GM23338 (cell line): ENCODE measurements around the gene OR10A4. TPM values are rescaled to one million over a fixed set of nuclear protein-coding genes. Genes with fewer than 3 reads are reported as not detected.

Experiments used
- ATAC-seq: fragments of 200-7000 bp; cut with Tn5 transposase; 3 replicates; pipeline ENCODE4 v1.9.1; 2020
- DNase-seq: peaks from one replicate; pipeline ENCODE4 v3.0.0-alpha.2; 2015; ENCODE audit warnings: low spot score
- H2AFZ ChIP-seq: fragments of 200-600 bp; sonication (generic); 2 replicates; pipeline ENCODE4 v1.8.0; 2016; ENCODE audit warnings: antibody characterized with exemption, mild to moderate bottlenecking, moderate library complexity
- H3F3A ChIP-seq: fragments of 200-600 bp; sonication (generic); replicated peaks from 2 replicates; pipeline ENCODE4 v1.8.0; 2017; ENCODE audit warnings: antibody characterized with exemption, mixed run types, low read depth
- H3K27ac ChIP-seq: fragments of 200-600 bp; sonication (generic); 2 replicates; pipeline ENCODE4 v1.6.1; 2016; ENCODE audit warnings: low read depth
- H3K27me3 ChIP-seq: fragments of 200-600 bp; sonication (generic); 2 replicates; pipeline ENCODE4 v1.8.0; 2016; ENCODE audit warnings: mild to moderate bottlenecking, mixed run types, moderate library complexity; ENCODE audit not compliant: insufficient read depth
- H3K36me3 ChIP-seq: fragments of 200-600 bp; sonication (generic); 2 replicates; pipeline ENCODE4 v1.8.0; 2016; ENCODE audit warnings: mild to moderate bottlenecking; ENCODE audit not compliant: insufficient read depth
- H3K4me1 ChIP-seq: fragments of 200-600 bp; sonication (generic); 2 replicates; pipeline ENCODE4 v1.8.0; 2016; ENCODE audit warnings: mild to moderate bottlenecking, moderate library complexity; ENCODE audit not compliant: insufficient read depth
- H3K4me2 ChIP-seq: fragments of 200-600 bp; sonication (generic); 2 replicates; pipeline ENCODE4 v1.7.1; 2017; ENCODE audit warnings: mixed run types
- H3K4me3 ChIP-seq: fragments of 200-600 bp; sonication (generic); 2 replicates; pipeline ENCODE4 v1.6.1; 2016; ENCODE audit warnings: mixed run types
- H3K79me2 ChIP-seq: fragments of 200-600 bp; sonication (generic); replicated peaks from 2 replicates; pipeline ENCODE4 v1.8.0; 2017; ENCODE audit warnings: mild to moderate bottlenecking; ENCODE audit not compliant: insufficient read depth
- H3K9me2 ChIP-seq: fragments of 200-600 bp; sonication (generic); 2 replicates; pipeline ENCODE4 v1.8.0; 2017; ENCODE audit not compliant: insufficient read depth
- H4K20me1 ChIP-seq: fragments of 200-600 bp; sonication (generic); replicated peaks from 2 replicates; pipeline ENCODE4 v1.8.0; 2017; ENCODE audit warnings: mild to moderate bottlenecking; ENCODE audit not compliant: insufficient read depth
- H3K27ac Mint-ChIP-seq: 2 replicates; pipeline ENCODE4 v1.8.0; 2020; ENCODE audit warnings: inconsistent platforms, mild to moderate bottlenecking, moderate library complexity, mixed read lengths
- H3K27me3 Mint-ChIP-seq: 3 replicates; pipeline ENCODE4 v1.8.0; 2022; ENCODE audit warnings: low read depth, mild to moderate bottlenecking, moderate library complexity, mixed read lengths, inconsistent platforms; ENCODE audit not compliant: insufficient read depth, poor library complexity
- H3K36me3 Mint-ChIP-seq: 3 replicates; pipeline ENCODE4 v1.8.0; 2021; ENCODE audit warnings: low read depth, mild to moderate bottlenecking, inconsistent platforms, moderate library complexity, mixed read lengths
- H3K4me1 Mint-ChIP-seq: 3 replicates; pipeline ENCODE4 v1.8.0; 2020; ENCODE audit warnings: mild to moderate bottlenecking, inconsistent platforms, mixed read lengths
- H3K4me3 Mint-ChIP-seq: 3 replicates; pipeline ENCODE4 v1.8.0; 2021; ENCODE audit warnings: moderate library complexity, mild to moderate bottlenecking, inconsistent platforms, mixed read lengths
- H3K9me3 Mint-ChIP-seq: 3 replicates; pipeline ENCODE4 v1.8.0; 2020; ENCODE audit warnings: moderate library complexity, mild to moderate bottlenecking, inconsistent platforms, mixed read lengths
- CREB1 ChIP-seq: fragments of 250-450 bp; sonication (Bioruptor Pico); IDR thresholded peaks from 2 replicates; pipeline ENCODE4 v1.5.0; 2020; ENCODE audit warnings: low read depth, mild to moderate bottlenecking, moderate library complexity
- EZH2 ChIP-seq: fragments of 200-600 bp; sonication (generic); IDR thresholded peaks from one replicate; pipeline ENCODE4 v1.8.0; 2017; ENCODE audit warnings: antibody characterized with exemption, mild to moderate bottlenecking, low read depth; ENCODE audit not compliant: unreplicated experiment
- REST ChIP-seq: IDR thresholded peaks from one replicate; pipeline ENCODE4 v1.6.1; 2018; ENCODE audit warnings: antibody characterized with exemption; ENCODE audit not compliant: unreplicated experiment
- ZNF114 ChIP-seq: fragments of 250-450 bp; sonication (Bioruptor Pico); IDR thresholded peaks from 2 replicates; pipeline ENCODE4 v1.5.0; 2020; ENCODE audit warnings: mild to moderate bottlenecking, moderate library complexity
- ZNF331 ChIP-seq: fragments of 250-450 bp; sonication (Bioruptor Pico); IDR thresholded peaks from 2 replicates; pipeline ENCODE4 v1.5.0; 2020; ENCODE audit warnings: low read depth, mild to moderate bottlenecking, moderate library complexity
- ZNF462 ChIP-seq: fragments of 250-450 bp; sonication (Bioruptor Pico); IDR thresholded peaks from 2 replicates; pipeline ENCODE4 v1.5.0; 2020; ENCODE audit warnings: mild to moderate bottlenecking, moderate library complexity
- polyA plus RNA-seq: library from polyadenylated mRNA; unstranded; fragments of >200 nt; fragmentation: Nextera tagmentation; extraction: Ambion mirVana; gene quantifications from 2 replicates; pipeline ENCODE4 v1.2.1, GENCODE V29; 2016
- total RNA-seq: library from RNA; depleted of rRNA; stranded (reverse); fragments of >200 nt; shearing (Covaris generic); gene quantifications from 2 replicates; pipeline ENCODE4 v1.2.3, GENCODE V29; 2014

OR10A4 gene
- total and polyA plus RNA-seq, 2 experiments from 2014 or later: 0.21 TPM; not detected in 1

GRCh38 chr11:6855971-6856541 lies 20.4 kb upstream of the OR10A4 start:
- ATAC-seq: no peak

DNA sequence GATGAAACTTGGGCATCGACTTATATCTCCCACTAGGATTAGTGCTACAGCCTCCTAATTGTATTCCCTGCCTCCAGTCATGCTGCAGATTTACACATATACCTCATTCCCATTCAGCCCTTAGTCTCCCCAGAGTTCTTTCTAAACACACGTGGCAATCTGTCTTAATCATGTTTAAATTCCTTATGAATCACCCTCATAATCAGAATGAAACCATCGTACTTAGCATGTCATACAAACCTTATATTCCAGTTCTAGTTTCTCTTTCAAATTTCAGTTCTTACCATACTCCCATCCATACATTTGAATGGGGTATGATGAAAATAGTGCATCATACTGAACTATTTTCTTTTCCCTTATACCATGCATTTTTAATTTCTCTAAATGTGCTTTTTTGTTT lies 19.6 kb upstream of the OR10A4 start:
- Histone ChIP-seq H3K27me3 (no peaks in the 10 kb centered on the region), H3F3A (no peaks in the 10 kb centered on the region), H2AFZ (no peak overlapping the region), H3K27ac (no peak overlapping the region), H3K4me1 (no peaks in the 10 kb centered on the region), H3K4me2 (no peak overlapping the region), H3K9me2 (peaks cover 9% of the 10 kb centered on the region), H4K20me1 (no peaks in the 10 kb centered on the region), H3K79me2 (no peaks in the 10 kb centered on the region), H3K36me3 (no peaks in the 10 kb centered on the region), H3K4me3 (no peak overlapping the region)
- ATAC-seq (no peak), DNase-seq (no peak)
- H3K4me1 Mint-ChIP-seq: peaks cover 6% of the 10 kb centered on the region; the same call in 2 of the 3 replicates
- H3K27ac Mint-ChIP-seq: no peak overlapping the region
- peaks cover 12% of the 10 kb centered on the region for H3K36me3 Mint-ChIP-seq
- peaks cover 19% of the 10 kb centered on the region for H3K9me3 Mint-ChIP-seq
- H3K4me3 Mint-ChIP-seq: no peak overlapping the region
- no peaks in the 10 kb centered on the region for H3K27me3 Mint-ChIP-seq
- TF ChIP-seq CREB1 (CRISPR knock-in tag) (no peak), ZNF462 (CRISPR knock-in tag) (no peak)

More at GRCh38 chr11:6855971-6856541, 20.4 kb upstream of the OR10A4 start:
- no peaks in the 10 kb centered on the region for H3K79me2 ChIP-seq
- H3K4me3 Mint-ChIP-seq: no peak overlapping the region
- no peak for TF ChIP-seq ZNF114 (CRISPR knock-in tag)
- no peak for TF ChIP-seq CREB1 (CRISPR knock-in tag)
- no peak for TF ChIP-seq REST
- TF ChIP-seq ZNF331: no peak
- no peak for TF ChIP-seq EZH2
- no peaks in the 10 kb centered on the region for H4K20me1 ChIP-seq
- no peaks in the 10 kb centered on the region for H3F3A ChIP-seq
- H3K27ac Mint-ChIP-seq: no peak overlapping the region
- no peaks in the 10 kb centered on the region for H3K27me3 Mint-ChIP-seq
- no peak overlapping the region for H3K4me2 ChIP-seq
- H3K9me3 Mint-ChIP-seq: peaks cover 24% of the 10 kb centered on the region
- H3K27me3 ChIP-seq: no peaks in the 10 kb centered on the region
- peaks cover 6% of the 10 kb centered on the region; the same call in 2 of the 3 replicates for H3K4me1 Mint-ChIP-seq
- no peaks in the 10 kb centered on the region for H3K4me1 ChIP-seq
- no peak for DNase-seq
- peaks cover 12% of the 10 kb centered on the region for H3K9me2 ChIP-seq
- H2AFZ ChIP-seq: no peak overlapping the region
- no peak overlapping the region for H3K27ac ChIP-seq
- H3K36me3 ChIP-seq: no peaks in the 10 kb centered on the region
- H3K4me3 ChIP-seq: no peak overlapping the region
- H3K36me3 Mint-ChIP-seq: peaks cover 18% of the 10 kb centered on the region
